NCI-H2171 treated with DMSO at 0.1 percent for 48 hours (cell line): ENCODE measurements around the gene ACACB.

ENCODE experiments used
- DNase-seq: peaks from one replicate; lab custom pipeline; 2025; lab: John Stamatoyannopoulos, UW

The ACACB gene

GRCh38 chr12:109115758-109116610, at the start of gene ACACB:
TSS of gene ACACB (plus strand) at chr12:109116587. CDS start at chr12:109139406, 22,819 bp downstream.
- DNase-seq: no peak

GRCh38 chr12:109069307-109070271, 46.8 kb upstream of the ACACB start:
- no peak for DNase-seq

- DNase-seq: no peak
Observed at GRCh38 chr12:109074866-109075265, 41.5 kb upstream of the ACACB start.

- no peak for DNase-seq
Observed at GRCh38 chr12:109082751-109083150, 33.6 kb upstream of the ACACB start.

- DNase-seq: no peak
Observed at GRCh38 chr12:109084425-109084824, 32.0 kb upstream of the ACACB start.

- no peak for DNase-seq
Observed at GRCh38 chr12:109085590-109085989, 30.8 kb upstream of the ACACB start.

- no peak for DNase-seq
Observed at GRCh38 chr12:109087250-109087649, 29.1 kb upstream of the ACACB start.

GRCh38 chr12:109088818-109089217, 27.6 kb upstream of the ACACB start:
- DNase-seq: no peak

- no peak for DNase-seq
Observed at GRCh38 chr12:109089683-109090082, 26.7 kb upstream of the ACACB start.

- DNase-seq: no peak
Observed at GRCh38 chr12:109092497-109093021, 23.8 kb upstream of the ACACB start.

GRCh38 chr12:109093022-109093918, 23.1 kb upstream of the ACACB start, which contains the start of gene ALKBH2:
TSS of gene ALKBH2 (minus strand) at chr12:109093472. CDS start at chr12:109092786, 686 bp downstream.
- DNase-seq: peak; percentile 91

- no peak for DNase-seq
Observed at GRCh38 chr12:109097140-109097434, 19.3 kb upstream of the ACACB start.

- DNase-seq: peak; percentile 94
Observed at GRCh38 chr12:109097435-109098182, 18.8 kb upstream of the ACACB start, which contains the start of gene UNG. TSS of gene UNG (plus strand) at chr12:109097597. CDS start at chr12:109097680, 83 bp downstream.

- no peak for DNase-seq
Observed at GRCh38 chr12:109098183-109098604, 18.2 kb upstream of the ACACB start.

GRCh38 chr12:109098651-109099050, 17.7 kb upstream of the ACACB start:
- no peak for DNase-seq

GRCh38 chr12:109099431-109100020, 16.9 kb upstream of the ACACB start:
- DNase-seq: no peak

GRCh38 chr12:109100741-109101140, 15.6 kb upstream of the ACACB start:
- no peak for DNase-seq

- DNase-seq: no peak
Observed at GRCh38 chr12:109102491-109102890, 13.9 kb upstream of the ACACB start.

GRCh38 chr12:109105176-109105575, 11.2 kb upstream of the ACACB start:
- no peak for DNase-seq

GRCh38 chr12:109109746-109110350, 6.5 kb upstream of the ACACB start:
- DNase-seq: peak; percentile 10
